Liver (tissue), 9 donors: ENCODE measurements around the gene GRM3. TPM values are rescaled to one million over a fixed set of nuclear protein-coding genes. Genes with fewer than 3 reads are reported as not detected.

Experiments used
- DNase-seq: peaks from one replicate; pipeline ENCODE4 v3.0.0-alpha.2; 2017; ENCODE audit warnings: low spot score
- H3K27ac ChIP-seq, 2 donors: one replicate each; pipeline ENCODE4 v1.7.0; 2013; ENCODE audit warnings: inconsistent platforms in 2 of 2, low read length in 2 of 2, control low read depth in 1 of 2, low read depth in 1 of 2, mild to moderate bottlenecking in 1 of 2
- H3K27me3 ChIP-seq, 4 donors: one replicate each; pipeline versions ENCODE4 v1.6.1 to v1.7.0; 2013; ENCODE audit warnings: low read length in 3 of 4, inconsistent platforms in 1 of 4, mild to moderate bottlenecking in 1 of 4, moderate library complexity in 1 of 4; ENCODE audit not compliant: control insufficient read depth in 4 of 4, insufficient read depth in 4 of 4
- H3K36me3 ChIP-seq, 4 donors: one replicate each; pipeline versions ENCODE4 v1.6.1 to v1.7.0; 2013; ENCODE audit warnings: low read length in 3 of 4, mild to moderate bottlenecking in 3 of 4, low read depth in 1 of 4, moderate library complexity in 1 of 4; ENCODE audit not compliant: control insufficient read depth in 4 of 4, insufficient read depth in 3 of 4
- H3K4me1 ChIP-seq, 4 donors: one replicate each; pipeline versions ENCODE4 v1.6.1 to v1.7.0; 2013; ENCODE audit warnings: low read length in 3 of 4, mild to moderate bottlenecking in 3 of 4, moderate library complexity in 1 of 4; ENCODE audit not compliant: control insufficient read depth in 4 of 4, insufficient read depth in 4 of 4
- H3K4me3 ChIP-seq, 3 donors: one replicate each; pipeline versions ENCODE4 v1.6.1 to v1.7.0; 2013; ENCODE audit warnings: low read length in 3 of 3, control low read depth in 1 of 3, low read depth in 1 of 3, mild to moderate bottlenecking in 1 of 3
- H3K9ac ChIP-seq, 2 donors: one replicate each; pipeline ENCODE4 v1.7.0; 2013; ENCODE audit warnings: low read length in 2 of 2, mild to moderate bottlenecking in 2 of 2, moderate library complexity in 2 of 2, control low read depth in 1 of 2, low read depth in 1 of 2
- H3K9me3 ChIP-seq, 4 donors: one replicate each; pipeline versions ENCODE4 v1.6.1 to v1.7.0; 2013; ENCODE audit warnings: low read length in 3 of 4; ENCODE audit not compliant: control insufficient read depth in 4 of 4
- ATF3 ChIP-seq: IDR thresholded peaks from 2 replicates; pipeline ENCODE4 v1.6.1; 2016; ENCODE audit warnings: antibody characterized with exemption
- CTCF ChIP-seq: fragments of 150-350 bp; IDR thresholded peaks from 2 replicates; pipeline ENCODE4 v1.5.1; 2017; ENCODE audit warnings: improper control_type of control experiment, low read depth, low read length; ENCODE audit not compliant: missing input control
- EGR1 ChIP-seq, 2 donors: IDR thresholded peaks; 2 replicates each; pipeline ENCODE4 v1.6.1; 2016 to 2018; ENCODE audit warnings: antibody characterized with exemption in 2 of 2, low read depth in 2 of 2
- FOXA1 ChIP-seq: IDR thresholded peaks from 2 replicates; pipeline ENCODE4 v1.6.1; 2016; ENCODE audit warnings: antibody characterized with exemption
- FOXA2 ChIP-seq: IDR thresholded peaks from 2 replicates; pipeline ENCODE4 v1.6.1; 2016; ENCODE audit warnings: antibody characterized with exemption
- GABPA ChIP-seq, 2 donors: IDR thresholded peaks in 1 of 2; conservative IDR thresholded peaks in 1 of 2; 2 replicates each; pipeline ENCODE4 v1.6.1; 2016; ENCODE audit warnings: antibody characterized with exemption in 2 of 2, mild to moderate bottlenecking in 1 of 2, moderate library complexity in 1 of 2
- HNF4A ChIP-seq, 2 donors: conservative IDR thresholded peaks; 2 replicates each; pipeline ENCODE4 v1.6.1; 2016; ENCODE audit warnings: antibody characterized with exemption in 2 of 2, mild to moderate bottlenecking in 2 of 2
- HNF4G ChIP-seq: IDR thresholded peaks from 2 replicates; pipeline ENCODE4 v1.6.1; 2016; ENCODE audit warnings: antibody characterized with exemption
- JUND ChIP-seq, 2 donors: IDR thresholded peaks; 2 replicates each; pipeline ENCODE4 v1.6.1; 2016; ENCODE audit warnings: antibody characterized with exemption in 2 of 2
- MAX ChIP-seq: IDR thresholded peaks from 2 replicates; pipeline ENCODE4 v1.6.1; 2016; ENCODE audit warnings: antibody characterized with exemption
- NR2F2 ChIP-seq: IDR thresholded peaks from 2 replicates; pipeline ENCODE4 v1.6.1; 2016; ENCODE audit warnings: antibody characterized with exemption
- RAD21 ChIP-seq, 2 donors: IDR thresholded peaks; 2 replicates each; pipeline ENCODE4 v1.6.1; 2016; ENCODE audit warnings: antibody characterized with exemption in 2 of 2, mild to moderate bottlenecking in 2 of 2
- REST ChIP-seq: IDR thresholded peaks from 2 replicates; pipeline ENCODE4 v1.6.1; 2016; ENCODE audit warnings: antibody characterized with exemption, mild to moderate bottlenecking
- RXRA ChIP-seq, 2 donors: IDR thresholded peaks; 2 replicates each; pipeline ENCODE4 v1.6.1; 2017 to 2018; ENCODE audit warnings: antibody characterized with exemption in 2 of 2, mild to moderate bottlenecking in 1 of 2
- SP1 ChIP-seq: IDR thresholded peaks from 2 replicates; pipeline ENCODE4 v1.6.1; 2018; ENCODE audit warnings: antibody characterized with exemption, mild to moderate bottlenecking
- TAF1 ChIP-seq: conservative IDR thresholded peaks from 2 replicates; pipeline ENCODE4 v1.6.1; 2016; ENCODE audit warnings: antibody characterized with exemption, mild to moderate bottlenecking
- YY1 ChIP-seq: IDR thresholded peaks from 2 replicates; pipeline ENCODE4 v1.6.1; 2016; ENCODE audit warnings: antibody characterized with exemption, mild to moderate bottlenecking
- ZBTB33 ChIP-seq: IDR thresholded peaks from 2 replicates; pipeline ENCODE4 v1.6.1; 2016; ENCODE audit warnings: antibody characterized with exemption
- WGBS: extraction: QIAGEN DNeasy Blood & Tissue Kit; methylation state at CpG from one replicate; pipeline ENCODE4 v1.1.7; 2013; 5-methylcytosine and 5-hydroxymethylcytosine counted together
- polyA plus RNA-seq, 2 donors: library from polyadenylated mRNA; stranded (reverse) in 1 of 2; unstranded in 1 of 2; fragments of 200-250 nt in 1 of 2; fragments of >200 nt in 1 of 2; fragmentation: Nextera tagmentation in 1 of 2; extraction: Ambion mirVana in 1 of 2; gene quantifications; one replicate each; pipeline versions ENCODE4 v1.2.1 to v1.2.3, GENCODE V29; 2013 to 2015
- total RNA-seq, 2 donors: library from RNA; depleted of rRNA; stranded (reverse); fragments of >200 nt; gene quantifications; one replicate each; pipeline ENCODE4 v1.2.3, GENCODE V29; 2014
- donor health status: healthy.
- donor health status: healthy.
- donor health status: healthy.
- donor health status: healthy.
- donor health status: healthy.

Gene GRM3
- total and polyA plus RNA-seq, 4 donors, result 0.08 to 0.09 TPM; not detected in 2

GRCh38 chr7:86768967-86769760 is 125.5 kb downstream of the GRM3 start:
- H3K4me3 ChIP-seq, result no peak overlapping the region
- 67% methylated on average over 4 of the region's 4 CpGs for WGBS
- H3K9me3 ChIP-seq, result no peaks in the 10 kb centered on the region
- no peaks in the 10 kb centered on the region for H3K4me1 ChIP-seq
- no peaks in the 10 kb centered on the region for H3K36me3 ChIP-seq
- no peak overlapping the region for H3K9ac ChIP-seq
- no peak overlapping the region for H3K27ac ChIP-seq
- no peaks in the 10 kb centered on the region for H3K27me3 ChIP-seq
- DNase-seq, result no peak
- TF ChIP-seq FOXA1 (no peak), NR2F2 (no peak), YY1 (no peak), ZBTB33 (no peak), RXRA (IDR thresholded peaks at IDR 0.05) (no peak), HNF4A (conservative IDR thresholded peaks at IDR 0.05) (no peak), TAF1 (no peak), SP1 (no peak), HNF4G (no peak), JUND (IDR thresholded peaks at IDR 0.05) (no peak), REST (no peak), CTCF (no peak)

GRCh38 chr7:86773309-86773708 is 129.6 kb downstream of the GRM3 start:
- no peaks in the 10 kb centered on the region for H3K27me3 ChIP-seq
- H3K9ac ChIP-seq, result no peak overlapping the region
- H3K9me3 ChIP-seq, result no peaks in the 10 kb centered on the region
- no peaks in the 10 kb centered on the region for H3K4me1 ChIP-seq
- no peak overlapping the region for H3K4me3 ChIP-seq
- H3K36me3 ChIP-seq, result no peaks in the 10 kb centered on the region
- no peak for DNase-seq
- H3K27ac ChIP-seq, result no peak overlapping the region
- TF ChIP-seq SP1, result no peak
- TF ChIP-seq HNF4A (conservative IDR thresholded peaks at IDR 0.05), result no peak
- TF ChIP-seq YY1, result no peak
- TF ChIP-seq GABPA (IDR thresholded peaks at IDR 0.05 in 1 of 2, conservative IDR thresholded peaks at IDR 0.05 in 1 of 2), result no peak
- no peak for TF ChIP-seq FOXA2
- no peak for TF ChIP-seq EGR1 (IDR thresholded peaks at IDR 0.05; ENCODE audit: low read depth in 2 of 2)
- TF ChIP-seq ATF3, result no peak
- no peak for TF ChIP-seq REST
- no peak for TF ChIP-seq FOXA1
- no peak for TF ChIP-seq MAX
- TF ChIP-seq RAD21 (IDR thresholded peaks at IDR 0.05), result no peak
- TF ChIP-seq TAF1, result no peak
- TF ChIP-seq JUND (IDR thresholded peaks at IDR 0.05), result no peak
- TF ChIP-seq HNF4G, result no peak
- no peak for TF ChIP-seq NR2F2
